Endothelial cell of umbilical vein (primary cell): ENCODE results near the gene ALK. TPM values are rescaled to one million over a fixed set of nuclear protein-coding genes. Genes with fewer than 3 reads are reported as not detected.

Experiments used
- BruUV-seq: library from RNA; stranded (reverse); fragments of 400-500 nt; replicated peaks from 2 replicates; lab custom pipeline; 2021; lab: Mats Ljungman, UMichigan
- CTCF ChIA-PET: fragments of 300-600, 350-600 bp; sonication (Branson Sonifier 250); formaldehyde crosslinking; loops from one replicate; lab custom pipeline; 2021; ENCODE audit warnings: antibody characterized with exemption, inconsistent platforms; lab: Charles Lee
- POLR2A ChIA-PET: fragments of 300-600, 350-600 bp; sonication (Branson Sonifier 250); formaldehyde crosslinking; loops from one replicate; lab custom pipeline; 2021; ENCODE audit warnings: antibody characterized with exemption, inconsistent platforms; lab: Charles Lee
- DNase-seq: peaks from one replicate; pipeline ENCODE4 v3.0.0-alpha.2; 2011; ENCODE audit warnings: low read depth, low spot score
- FAIRE-seq: peaks from 2 replicates; lab custom pipeline; 2011; peaks lifted over from hg19 to GRCh38; lab: Jason Lieb, UNC
- H2AFZ ChIP-seq: 2 replicates; pipeline ENCODE4 v1.6.0; 2012; ENCODE audit warnings: low read depth, low read length, control low read depth, inconsistent platforms
- H3K27ac ChIP-seq: 2 replicates; pipeline ENCODE4 v1.5.1; 2011; ENCODE audit warnings: low read depth, mild to moderate bottlenecking, control low read depth, low read length, moderate library complexity; ENCODE audit not compliant: insufficient read depth
- H3K27me3 ChIP-seq, 2 experiments: 2 replicates each; pipeline versions ENCODE4 v1.6.0 to v1.6.1; 2011; ENCODE audit warnings: low read length in 2 of 2, mixed read lengths in 1 of 2; ENCODE audit not compliant: control insufficient read depth in 2 of 2, insufficient read depth in 2 of 2
- H3K36me3 ChIP-seq, 2 experiments: 2 replicates in 1 of 2; 3 replicates in 1 of 2; pipeline ENCODE4 v1.5.1; 2011; ENCODE audit warnings: low read length in 2 of 2, mild to moderate bottlenecking in 1 of 2, moderate library complexity in 1 of 2; ENCODE audit not compliant: control insufficient read depth in 2 of 2, insufficient read depth in 2 of 2; ENCODE audit errors: extremely low read depth in 1 of 2
- H3K4me1 ChIP-seq: 3 replicates; pipeline ENCODE4 v1.5.1; 2011; ENCODE audit warnings: mild to moderate bottlenecking, low read length; ENCODE audit not compliant: control insufficient read depth, insufficient read depth; ENCODE audit errors: extremely low read depth
- H3K4me2 ChIP-seq: 2 replicates; pipeline ENCODE4 v1.6.1; 2011; ENCODE audit warnings: low read length, control low read depth, mixed read lengths; ENCODE audit not compliant: insufficient read depth
- H3K4me3 ChIP-seq, 3 experiments: fragments of 200-600 bp in 1 of 3; sonication (generic), shearing (Covaris generic) in 1 of 3; replicated peaks in 1 of 3; 2 replicates each; pipeline ENCODE4 v1.5.1; 2011 to 2016; ENCODE audit warnings: control low read depth in 3 of 3, low read length in 3 of 3, mild to moderate bottlenecking in 2 of 3, inconsistent platforms in 1 of 3, low read depth in 1 of 3, moderate library complexity in 1 of 3; ENCODE audit not compliant: insufficient read depth in 1 of 3
- H3K79me2 ChIP-seq: 2 replicates; pipeline ENCODE4 v1.6.0; 2012; ENCODE audit warnings: low read length, inconsistent platforms; ENCODE audit not compliant: control insufficient read depth, insufficient read depth
- H3K9ac ChIP-seq: replicated peaks from 2 replicates; pipeline ENCODE3; 2011; ENCODE audit warnings: low read length, control low read depth; ENCODE audit not compliant: insufficient read depth; ENCODE audit errors: extremely low read depth
- H3K9me1 ChIP-seq: replicated peaks from 3 replicates; pipeline ENCODE4 v1.6.0; 2011; ENCODE audit warnings: mild to moderate bottlenecking, low read length; ENCODE audit not compliant: control insufficient read depth, insufficient read depth; ENCODE audit errors: extremely low read depth
- H3K9me3 ChIP-seq: replicated peaks from 2 replicates; pipeline ENCODE4 v1.5.1; 2012; ENCODE audit warnings: low read length, inconsistent platforms; ENCODE audit not compliant: control insufficient read depth, insufficient read depth
- H4K20me1 ChIP-seq: replicated peaks from 2 replicates; pipeline ENCODE3; 2011; ENCODE audit warnings: mild to moderate bottlenecking, low read length; ENCODE audit not compliant: control insufficient read depth, insufficient read depth; ENCODE audit errors: extremely low read depth
- EZH2 ChIP-seq: IDR thresholded peaks from 2 replicates; pipeline ENCODE4 v1.6.1; 2012; ENCODE audit warnings: borderline replicate concordance, low read depth, mild to moderate bottlenecking, moderate library complexity, low read length, inconsistent platforms; ENCODE audit not compliant: severe bottlenecking
- FOS ChIP-seq: IDR thresholded peaks from 2 replicates; pipeline ENCODE4 v1.6.1; 2011; ENCODE audit warnings: mild to moderate bottlenecking, low read length, moderate library complexity, borderline replicate concordance; ENCODE audit not compliant: insufficient read depth
- GATA2 ChIP-seq: IDR thresholded peaks from 2 replicates; pipeline ENCODE4 v1.7.0; 2011; ENCODE audit warnings: low read depth, mild to moderate bottlenecking, moderate library complexity, mixed read lengths, low read length; ENCODE audit not compliant: insufficient read length, insufficient read depth
- JUN ChIP-seq: IDR thresholded peaks from 2 replicates; pipeline ENCODE4 v1.6.1; 2011; ENCODE audit warnings: borderline replicate concordance, low read depth; ENCODE audit not compliant: insufficient read length, insufficient read depth
- MYC ChIP-seq: IDR thresholded peaks from one replicate; pipeline ENCODE4 v1.6.1; 2011; ENCODE audit warnings: mild to moderate bottlenecking, low read depth, low read length
- POLR2A ChIP-seq: IDR thresholded peaks from 2 replicates; pipeline ENCODE4 v1.6.1; 2012; ENCODE audit warnings: low read depth, mild to moderate bottlenecking, control low read depth, low read length
- POLR2AphosphoS5 ChIP-seq: IDR thresholded peaks from 2 replicates; pipeline ENCODE4 v1.6.1; 2012; ENCODE audit warnings: low read depth, mild to moderate bottlenecking, control low read depth, low read length, moderate library complexity; ENCODE audit not compliant: insufficient read depth
- dilution Hi-C: fragments of 300-500 bp; cut with MboI; formaldehyde crosslinking; loops from one replicate; pipeline ENCODE4 v1.15.0; 2019; ENCODE audit warnings: low sequenced_read_pairs; ENCODE audit not compliant: extremely low pct_ligation_motif_present
- intact Hi-C: fragments of 100-400 bp; cut with micrococcal nuclease; formaldehyde crosslinking; loops from one replicate; pipeline ENCODE4 v1.10.0; 2022
- polyA plus RNA-seq, 4 experiments: library from polyadenylated mRNA; depleted of rRNA in 3 of 4; stranded (reverse) in 3 of 4; unstranded in 1 of 4; fragments of >200 nt; gene quantifications; 2 replicates each; pipeline versions ENCODE4 v1.2.1 to v1.2.3, GENCODE V29; 2011 to 2012; ENCODE audit warnings: missing spikeins in 1 of 4
- total RNA-seq: library from RNA; stranded (reverse); gene quantifications from 2 replicates; pipeline ENCODE4 v1.2.3, GENCODE V29; 2021
- TF ChIP-seq, protein P1 (sequence below), 2 donors: IDR thresholded peaks; 1 replicate in 1 of 2; 2 replicates in 1 of 2; pipeline ENCODE4 v1.5.1; 2011; ENCODE audit warnings: low read length in 2 of 2, mild to moderate bottlenecking in 2 of 2, moderate library complexity in 2 of 2, control low read depth in 1 of 2, inconsistent platforms in 1 of 2, low read depth in 1 of 2; ENCODE audit not compliant: insufficient read depth in 1 of 2; ENCODE audit errors: extremely low read depth in 1 of 2
- TF ChIP-seq, protein P2 (sequence below): IDR thresholded peaks from 2 replicates; pipeline ENCODE4 v1.6.1; 2011; ENCODE audit not compliant: insufficient read depth, insufficient read length

Gene ALK
- total and polyA plus RNA-seq, 2 donors (not counting 3 experiments of a cell fraction or from before 2014, with no cell fraction given), result not detected

DNA sequence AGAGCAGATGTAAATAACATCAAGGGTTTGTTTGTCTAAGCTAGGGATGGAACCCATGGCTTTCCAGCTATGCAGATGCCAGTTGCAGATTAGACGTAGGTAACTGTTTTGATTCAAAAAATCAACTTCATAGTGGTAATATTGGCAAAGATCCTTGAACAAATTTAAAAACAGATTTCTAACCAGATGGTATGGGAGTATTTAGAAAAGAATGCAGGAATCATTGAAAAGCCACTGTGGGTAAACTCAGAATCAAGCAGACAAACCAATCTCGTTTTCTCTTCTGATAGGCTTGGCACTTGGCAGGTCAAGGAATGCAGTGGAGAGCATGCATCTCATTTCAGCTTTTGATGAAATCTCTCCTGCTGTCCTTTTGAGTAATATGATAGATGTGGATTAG, 428.7 kb downstream of the ALK start:
- FAIRE-seq (no peak), DNase-seq (no peak)
- H3K27me3 ChIP-seq, result no peaks in the 10 kb centered on the region
- intact Hi-C loops, result no loop called here
- no peak overlapping the region for H3K9ac ChIP-seq
- POLR2A ChIA-PET, result no interaction called here
- no peaks in the 10 kb centered on the region for H3K9me1 ChIP-seq
- H3K4me1 ChIP-seq, result no peaks in the 10 kb centered on the region
- CTCF ChIA-PET, result no interaction called here
- no peaks in the 10 kb centered on the region for H3K36me3 ChIP-seq
- no peak for TF ChIP-seq EZH2
- TF ChIP-seq FOS, result no peak
- no peak for TF ChIP-seq POLR2A
- TF ChIP-seq, protein P1, sequence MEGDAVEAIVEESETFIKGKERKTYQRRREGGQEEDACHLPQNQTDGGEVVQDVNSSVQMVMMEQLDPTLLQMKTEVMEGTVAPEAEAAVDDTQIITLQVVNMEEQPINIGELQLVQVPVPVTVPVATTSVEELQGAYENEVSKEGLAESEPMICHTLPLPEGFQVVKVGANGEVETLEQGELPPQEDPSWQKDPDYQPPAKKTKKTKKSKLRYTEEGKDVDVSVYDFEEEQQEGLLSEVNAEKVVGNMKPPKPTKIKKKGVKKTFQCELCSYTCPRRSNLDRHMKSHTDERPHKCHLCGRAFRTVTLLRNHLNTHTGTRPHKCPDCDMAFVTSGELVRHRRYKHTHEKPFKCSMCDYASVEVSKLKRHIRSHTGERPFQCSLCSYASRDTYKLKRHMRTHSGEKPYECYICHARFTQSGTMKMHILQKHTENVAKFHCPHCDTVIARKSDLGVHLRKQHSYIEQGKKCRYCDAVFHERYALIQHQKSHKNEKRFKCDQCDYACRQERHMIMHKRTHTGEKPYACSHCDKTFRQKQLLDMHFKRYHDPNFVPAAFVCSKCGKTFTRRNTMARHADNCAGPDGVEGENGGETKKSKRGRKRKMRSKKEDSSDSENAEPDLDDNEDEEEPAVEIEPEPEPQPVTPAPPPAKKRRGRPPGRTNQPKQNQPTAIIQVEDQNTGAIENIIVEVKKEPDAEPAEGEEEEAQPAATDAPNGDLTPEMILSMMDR (IDR thresholded peaks at IDR 0.05; ENCODE audit: extremely low read depth in 1 of 2, insufficient read depth in 1 of 2, low read depth in 1 of 2, low read length in 2 of 2), result no peak
- TF ChIP-seq GATA2, result no peak
- no peak for TF ChIP-seq MYC
- H3K9me3 ChIP-seq, result peaks cover 4% of the 10 kb centered on the region
- H3K27ac ChIP-seq, result no peak overlapping the region
- H3K4me3 ChIP-seq, result no peak overlapping the region
- dilution Hi-C loops, result no loop called here
- H3K4me2 ChIP-seq, result no peak overlapping the region
- no peaks in the 10 kb centered on the region for H3K79me2 ChIP-seq
- no peak overlapping the region for H2AFZ ChIP-seq
- no peaks in the 10 kb centered on the region for H4K20me1 ChIP-seq
- BruUV-seq, result no TSS peak

DNA sequence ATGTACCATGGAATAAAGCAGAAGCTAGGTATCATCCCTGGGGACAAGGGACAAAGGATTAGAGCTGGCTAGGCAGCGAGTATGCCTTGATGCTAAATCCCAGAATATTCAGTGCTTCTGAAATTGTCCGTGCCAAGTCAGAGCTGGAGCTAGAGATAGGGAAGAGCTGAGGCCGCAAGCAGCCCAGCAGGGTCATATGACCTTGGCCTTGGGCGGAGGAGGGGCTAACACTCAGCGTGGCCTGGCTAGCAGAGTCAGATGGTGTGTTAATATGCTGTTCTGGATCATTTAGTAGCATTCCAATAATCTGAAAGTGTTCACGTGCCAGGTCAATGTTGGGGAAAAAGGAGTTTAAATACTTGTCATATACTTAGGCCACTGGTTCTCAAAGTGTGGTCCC, 431.3 kb downstream of the ALK start:
- dilution Hi-C loops, result no loop called here
- no peak overlapping the region for H2AFZ ChIP-seq
- no peaks in the 10 kb centered on the region for H3K4me1 ChIP-seq
- ChIA-PET CTCF (no interaction called here), POLR2A (no interaction called here)
- H3K79me2 ChIP-seq, result no peaks in the 10 kb centered on the region
- no peak overlapping the region for H3K27ac ChIP-seq
- H3K9ac ChIP-seq, result no peak overlapping the region
- no peak overlapping the region for H3K4me3 ChIP-seq
- no peak for TF ChIP-seq POLR2AphosphoS5
- TF ChIP-seq MYC, result no peak
- TF ChIP-seq, protein P2, sequence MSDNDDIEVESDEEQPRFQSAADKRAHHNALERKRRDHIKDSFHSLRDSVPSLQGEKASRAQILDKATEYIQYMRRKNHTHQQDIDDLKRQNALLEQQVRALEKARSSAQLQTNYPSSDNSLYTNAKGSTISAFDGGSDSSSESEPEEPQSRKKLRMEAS, result no peak
- no peak for TF ChIP-seq POLR2A
- TF ChIP-seq FOS, result no peak
- no peak for TF ChIP-seq JUN
- TF ChIP-seq EZH2, result no peak
- TF ChIP-seq GATA2, result no peak
- TF ChIP-seq, protein P1 (IDR thresholded peaks at IDR 0.05; ENCODE audit: extremely low read depth in 1 of 2, insufficient read depth in 1 of 2, low read depth in 1 of 2, low read length in 2 of 2), result no peak
- H3K9me3 ChIP-seq, result peaks cover 4% of the 10 kb centered on the region
- no TSS peak for BruUV-seq
- no peak for DNase-seq
- intact Hi-C loops, result no loop called here
- H3K9me1 ChIP-seq, result no peaks in the 10 kb centered on the region
- H4K20me1 ChIP-seq, result no peaks in the 10 kb centered on the region
- no peaks in the 10 kb centered on the region for H3K36me3 ChIP-seq
- no peak for FAIRE-seq
- no peaks in the 10 kb centered on the region for H3K27me3 ChIP-seq
- H3K4me2 ChIP-seq, result no peak overlapping the region
